H1 (cell line): ENCODE results near the gene RAVER2. TPM values are rescaled to one million over a fixed set of nuclear protein-coding genes. Genes with fewer than 3 reads are reported as not detected.

Experiments
- CTCF ChIA-PET: fragments of 300-600 bp; sonication (Branson Sonifier 250); formaldehyde crosslinking; loops from one replicate; lab custom pipeline; 2021; ENCODE audit not compliant: partially characterized antibody; lab: Charles Lee
- POLR2A ChIA-PET: fragments of 300-600 bp; sonication (Branson Sonifier 250); formaldehyde crosslinking; loops from one replicate; lab custom pipeline; 2021; ENCODE audit warnings: inconsistent platforms; ENCODE audit not compliant: partially characterized antibody; lab: Charles Lee
- DNase-seq, 2 experiments: peaks; one replicate each; pipeline versions ENCODE4 v3.0.0 to v3.0.0-alpha.2; 2010 to 2022; ENCODE audit warnings: low spot score in 2 of 2, low read depth in 1 of 2, mixed read lengths in 1 of 2
- FAIRE-seq: peaks from 2 replicates; lab custom pipeline; 2011; peaks lifted over from hg19 to GRCh38; lab: Jason Lieb, UNC
- H2AFZ ChIP-seq: 2 replicates; pipeline ENCODE4 v1.8.1; 2012; ENCODE audit warnings: low read length, inconsistent platforms
- H2AK5ac ChIP-seq: 2 replicates; pipeline ENCODE4 v1.6.1; 2013; ENCODE audit warnings: low read depth, low read length
- H2BK120ac ChIP-seq: replicated peaks from 2 replicates; pipeline ENCODE3; 2013; ENCODE audit warnings: low read depth, low read length, inconsistent platforms
- H2BK12ac ChIP-seq: 2 replicates; pipeline ENCODE4 v1.6.1; 2013; ENCODE audit warnings: low read depth, low read length
- H2BK15ac ChIP-seq: 2 replicates; pipeline ENCODE4 v1.6.1; 2013; ENCODE audit warnings: low read length
- H2BK20ac ChIP-seq: 2 replicates; pipeline ENCODE4 v1.6.1; 2013; ENCODE audit warnings: low read length
- H2BK5ac ChIP-seq: 2 replicates; pipeline ENCODE4 v1.6.1; 2013; ENCODE audit warnings: low read depth, low read length
- H3K14ac ChIP-seq: 2 replicates; pipeline ENCODE4 v1.6.1; 2013; ENCODE audit warnings: inconsistent platforms; ENCODE audit not compliant: insufficient read length
- H3K18ac ChIP-seq: 2 replicates; pipeline ENCODE4 v1.6.1; 2013; ENCODE audit warnings: low read length; ENCODE audit errors: extremely low read depth
- H3K23ac ChIP-seq: 2 replicates; pipeline ENCODE4 v1.6.1; 2013; ENCODE audit warnings: inconsistent platforms; ENCODE audit not compliant: insufficient read length
- H3K23me2 ChIP-seq: 2 replicates; pipeline ENCODE4 v1.6.1; 2013; ENCODE audit warnings: low read depth, low read length
- H3K27ac ChIP-seq: 2 replicates; pipeline ENCODE4 v1.6.1; 2011; ENCODE audit warnings: low read depth, low read length, inconsistent platforms
- H3K27me3 ChIP-seq, 4 experiments: replicated peaks in 1 of 4; 1 replicate in 1 of 4; 2 replicates in 3 of 4; pipeline versions ENCODE4 v1.6.1 to v1.8.1; 2011 to 2013; ENCODE audit warnings: low read length in 3 of 4, mild to moderate bottlenecking in 3 of 4, inconsistent platforms in 2 of 4, mixed read lengths in 2 of 4, moderate library complexity in 1 of 4; ENCODE audit not compliant: control insufficient read depth in 3 of 4, insufficient read depth in 3 of 4; ENCODE audit errors: extremely low read depth in 1 of 4
- H3K36me3 ChIP-seq, 4 experiments: 2 replicates each; pipeline versions ENCODE4 v1.6.1 to v1.8.1; 2011 to 2013; ENCODE audit warnings: mild to moderate bottlenecking in 4 of 4, low read length in 3 of 4, moderate library complexity in 2 of 4, control low read depth in 1 of 4, inconsistent platforms in 1 of 4; ENCODE audit not compliant: insufficient read depth in 4 of 4, control insufficient read depth in 2 of 4
- H3K4ac ChIP-seq: replicated peaks from 2 replicates; pipeline ENCODE3; 2013; ENCODE audit warnings: low read length, low read depth, mixed read lengths, inconsistent platforms; ENCODE audit not compliant: insufficient read length
- H3K4me1 ChIP-seq, 4 experiments: replicated peaks in 1 of 4; 1 replicate in 1 of 4; 2 replicates in 3 of 4; pipeline versions ENCODE4 v1.6.1 to v1.8.1; 2011 to 2013; ENCODE audit warnings: low read length in 3 of 4, inconsistent platforms in 2 of 4, mixed read lengths in 1 of 4; ENCODE audit not compliant: insufficient read depth in 4 of 4, control insufficient read depth in 3 of 4
- H3K4me2 ChIP-seq, 2 experiments: 2 replicates each; pipeline versions ENCODE4 v1.6.1 to v1.8.1; 2011 to 2013; ENCODE audit warnings: low read depth in 2 of 2, low read length in 2 of 2, control low read depth in 1 of 2, inconsistent platforms in 1 of 2, mild to moderate bottlenecking in 1 of 2; ENCODE audit not compliant: insufficient read depth in 1 of 2
- H3K4me3 ChIP-seq, 4 experiments: fragments of 200-600, 300-600 bp in 1 of 4; sonication (generic), shearing (Covaris generic), sonication (Bioruptor Twin) in 1 of 4; 2 replicates each; pipeline versions ENCODE4 v1.5.1 to v1.8.1; 2011 to 2016; ENCODE audit warnings: low read length in 4 of 4, low read depth in 3 of 4, control low read depth in 2 of 4, inconsistent platforms in 2 of 4, mild to moderate bottlenecking in 2 of 4, mixed read lengths in 1 of 4, moderate library complexity in 1 of 4; ENCODE audit not compliant: insufficient read depth in 2 of 4; ENCODE audit errors: extremely low read depth in 1 of 4
- H3K56ac ChIP-seq: replicated peaks from 2 replicates; pipeline ENCODE3; 2013; ENCODE audit warnings: low read depth, mild to moderate bottlenecking, mixed read lengths, low read length, inconsistent platforms; ENCODE audit not compliant: insufficient read length
- H3K79me1 ChIP-seq: 2 replicates; pipeline ENCODE4 v1.6.1; 2013; ENCODE audit warnings: low read depth, low read length, control low read depth
- H3K79me2 ChIP-seq, 2 experiments: 2 replicates each; pipeline versions ENCODE4 v1.6.1 to v1.8.1; 2012 to 2013; ENCODE audit warnings: low read length in 2 of 2, mild to moderate bottlenecking in 2 of 2, inconsistent platforms in 1 of 2; ENCODE audit not compliant: insufficient read depth in 2 of 2, control insufficient read depth in 1 of 2
- H3K9ac ChIP-seq, 4 experiments: replicated peaks in 1 of 4; 1 replicate in 1 of 4; 2 replicates in 3 of 4; pipeline versions ENCODE4 v1.6.1 to v1.8.1; 2011 to 2013; ENCODE audit warnings: low read depth in 3 of 4, low read length in 3 of 4, control low read depth in 2 of 4, mild to moderate bottlenecking in 2 of 4, moderate library complexity in 2 of 4, inconsistent platforms in 1 of 4; ENCODE audit errors: extremely low read depth in 1 of 4
- H3K9me3 ChIP-seq, 2 experiments: 2 replicates each; pipeline versions ENCODE4 v1.6.1 to v1.8.1; 2012 to 2013; ENCODE audit warnings: mild to moderate bottlenecking in 2 of 2, moderate library complexity in 2 of 2, control low read depth in 1 of 2, inconsistent platforms in 1 of 2, low read depth in 1 of 2, low read length in 1 of 2, mixed read lengths in 1 of 2; ENCODE audit not compliant: insufficient read depth in 2 of 2
- H4K20me1 ChIP-seq, 2 experiments: replicated peaks in 1 of 2; 2 replicates each; pipeline versions ENCODE3 to v1.8.1; 2011 to 2013; ENCODE audit warnings: inconsistent platforms in 2 of 2, low read length in 2 of 2, mild to moderate bottlenecking in 1 of 2; ENCODE audit not compliant: insufficient read depth in 2 of 2, control insufficient read depth in 1 of 2
- H4K5ac ChIP-seq: 2 replicates; pipeline ENCODE4 v1.6.1; 2013; ENCODE audit warnings: low read length, low read depth, mixed read lengths, inconsistent platforms; ENCODE audit not compliant: insufficient read length
- H4K8ac ChIP-seq: 2 replicates; pipeline ENCODE4 v1.8.0; 2013; ENCODE audit warnings: mild to moderate bottlenecking, moderate library complexity, low read length, inconsistent platforms; ENCODE audit not compliant: insufficient read depth; ENCODE audit errors: extremely low read depth
- H4K91ac ChIP-seq: replicated peaks from 2 replicates; pipeline ENCODE3; 2013; ENCODE audit warnings: low read length, mixed read lengths, inconsistent platforms; ENCODE audit not compliant: insufficient read length
- CBX5 ChIP-seq: fragments of 300-800, 300-1000 bp; sonication (generic); IDR thresholded peaks from 2 replicates; pipeline ENCODE4 v1.7.1; 2016; ENCODE audit warnings: antibody characterized with exemption, low read length, low read depth
- KDM5A ChIP-seq: fragments of 200-600 bp; IDR thresholded peaks from 2 replicates; pipeline ENCODE4 v1.7.1; 2012; ENCODE audit warnings: mild to moderate bottlenecking, low read length, inconsistent platforms, mixed read lengths
- MAFK ChIP-seq: IDR thresholded peaks from 2 replicates; pipeline ENCODE4 v1.6.1; 2012; ENCODE audit warnings: low read depth, mild to moderate bottlenecking, improper control_type of control experiment, low read length
- YY1 ChIP-seq: IDR thresholded peaks from 2 replicates; pipeline ENCODE4 v1.6.1; 2011; ENCODE audit warnings: low read depth, mild to moderate bottlenecking, low read length
- WGBS, 2 experiments: shearing (Covaris generic) in 1 of 2; methylation state at CpG; one replicate each; pipeline versions ENCODE4 v1.1.6 to v1.1.7; 2013 to 2015; ENCODE audit warnings: low lambda C conversion rate in 2 of 2, mixed read lengths in 2 of 2, inconsistent platforms in 1 of 2, low coverage in 1 of 2, missing lambda C conversion rate in 1 of 2; ENCODE audit not compliant: insufficient replicate concordance in 2 of 2, insufficient coverage in 1 of 2, insufficient read length in 1 of 2; ENCODE audit errors: extremely low coverage in 1 of 2, missing lambda C conversion rate in 1 of 2; 5-methylcytosine and 5-hydroxymethylcytosine counted together
- polyA plus RNA-seq, 7 experiments: library from polyadenylated mRNA; depleted of rRNA in 3 of 7; stranded (reverse) in 5 of 7; unstranded in 2 of 7; fragments of >200 nt in 5 of 7; fragments of 200-250 nt in 2 of 7; gene quantifications; 1 replicate in 5 of 7; 2 replicates in 1 of 7; 4 replicates in 1 of 7; pipeline versions ENCODE4 v1.2.1 to v1.2.3, GENCODE V29; 2011 to 2013; ENCODE audit warnings: missing spikeins in 2 of 7, mixed read lengths in 2 of 7
- total RNA-seq: library from RNA; stranded (reverse); fragmentation: NEBNext Ultra II Directional; extraction: Animal tissue kit (Norgen Biotek cat#: 25700); gene quantifications from 2 replicates; pipeline ENCODE4 v1.2.1, GENCODE V29; 2021

The RAVER2 gene
- total and polyA plus RNA-seq, 2 of the 8 experiments (the other 6 are each of a cell fraction or from before 2014, with no cell fraction given), result 10.5 to 19.5 TPM

DNA sequence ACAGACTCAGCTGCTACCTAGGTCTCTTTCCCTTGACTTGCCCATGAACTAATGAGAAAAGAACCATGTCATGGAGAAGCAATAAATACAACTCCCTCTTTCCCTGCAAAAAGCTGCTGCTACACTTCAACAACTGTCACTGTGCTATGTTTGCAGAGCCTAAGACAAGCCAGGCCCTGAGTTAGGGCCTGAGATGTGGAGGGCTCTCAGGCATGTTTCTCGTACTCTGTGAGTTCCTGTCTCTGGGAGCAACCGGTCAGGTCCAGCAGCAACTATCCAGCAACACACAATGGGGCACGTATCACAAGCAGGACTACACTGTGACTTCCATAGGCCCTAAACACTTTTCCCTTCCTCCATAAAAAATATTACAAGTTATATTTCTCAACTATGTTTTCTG, 129.8 kb downstream of the RAVER2 start:
- H3K23me2 ChIP-seq, result no peaks in the 10 kb centered on the region
- no peaks in the 10 kb centered on the region for H3K79me2 ChIP-seq
- no peak overlapping the region for H2AK5ac ChIP-seq
- H4K8ac ChIP-seq, result no peak overlapping the region
- H3K9me3 ChIP-seq, result no peaks in the 10 kb centered on the region
- no peak for TF ChIP-seq MAFK
- TF ChIP-seq YY1, result no peak
- no peak for TF ChIP-seq CBX5
- TF ChIP-seq KDM5A, result no peak
- H4K91ac ChIP-seq, result no peak overlapping the region
- no peak overlapping the region for H3K9ac ChIP-seq
- FAIRE-seq (no peak), DNase-seq (no peak)
- no peak overlapping the region for H3K18ac ChIP-seq
- no peak overlapping the region for H3K4ac ChIP-seq
- no peak overlapping the region for H3K27ac ChIP-seq
- H4K20me1 ChIP-seq, result no peaks in the 10 kb centered on the region
- WGBS, 2 experiments, result 83% methylated on average over 3 of the region's 3 CpGs; no CpG with 5 or more reads in 1 of the 2 experiments
- H2AFZ ChIP-seq, result no peak overlapping the region
- H3K4me1 ChIP-seq, result peaks cover 0 to 3% (median 1%) of the 10 kb centered on the region in 4 experiments; a peak in 2 of 7 replicates
- H3K4me3 ChIP-seq, result no peak overlapping the region
- H3K36me3 ChIP-seq, result no peaks in the 10 kb centered on the region; a peak in 1 of 8 replicates
- H2BK12ac ChIP-seq, result no peak overlapping the region
- no peak overlapping the region for H4K5ac ChIP-seq
- no peak overlapping the region for H3K56ac ChIP-seq
- no peak overlapping the region for H2BK20ac ChIP-seq
- H2BK15ac ChIP-seq, result no peak overlapping the region
- no peak overlapping the region for H2BK5ac ChIP-seq
- ChIA-PET POLR2A (no interaction called here), CTCF (interaction anchor here (1.0 kb wide), 1 partner anchor 10 kb away, joined by 3 read pairs; no protein-coding TSS in a partner anchor)
- no peak overlapping the region for H2BK120ac ChIP-seq
- H3K79me1 ChIP-seq, result no peaks in the 10 kb centered on the region
- H3K14ac ChIP-seq, result no peak overlapping the region
- H3K27me3 ChIP-seq, result no peaks in the 10 kb centered on the region
- no peak overlapping the region for H3K23ac ChIP-seq
- no peak overlapping the region for H3K4me2 ChIP-seq
